Upper lobe of left lung (tissue), 4 donors: Measurements from ENCODE around the gene DMD.

ENCODE experiments used
- EP300 ChIP-seq, 4 donors: sonication (generic); formaldehyde crosslinking; IDR thresholded peaks; one replicate each; pipeline ENCODE4 v1.5.1; 2017; ENCODE audit warnings: antibody characterized with exemption in 4 of 4, control low read depth in 2 of 4
- POLR2A ChIP-seq, 4 donors: fragments of 450-650 bp; IDR thresholded peaks; one replicate each; pipeline ENCODE4 v1.5.1; 2016 to 2017; ENCODE audit warnings: antibody characterized with exemption in 4 of 4, mild to moderate bottlenecking in 2 of 4
- POLR2AphosphoS5 ChIP-seq, 2 donors: sonication (generic); formaldehyde crosslinking; IDR thresholded peaks; one replicate each; pipeline ENCODE4 v1.5.1; 2017; ENCODE audit warnings: antibody characterized with exemption in 2 of 2
- TF ChIP-seq, protein P1 (sequence below), 6 experiments: fragments of 450-650 bp in 4 of 6; fragments of 200-600 bp in 2 of 6; sonication (generic) in 2 of 6; IDR thresholded peaks; one replicate each; pipeline ENCODE4 v1.5.1; 2016 to 2019; ENCODE audit warnings: antibody characterized with exemption in 6 of 6

GRCh38 chrX:33160273-33160672, 51.1 kb downstream of the DMD start:
- TF ChIP-seq, protein P1, sequence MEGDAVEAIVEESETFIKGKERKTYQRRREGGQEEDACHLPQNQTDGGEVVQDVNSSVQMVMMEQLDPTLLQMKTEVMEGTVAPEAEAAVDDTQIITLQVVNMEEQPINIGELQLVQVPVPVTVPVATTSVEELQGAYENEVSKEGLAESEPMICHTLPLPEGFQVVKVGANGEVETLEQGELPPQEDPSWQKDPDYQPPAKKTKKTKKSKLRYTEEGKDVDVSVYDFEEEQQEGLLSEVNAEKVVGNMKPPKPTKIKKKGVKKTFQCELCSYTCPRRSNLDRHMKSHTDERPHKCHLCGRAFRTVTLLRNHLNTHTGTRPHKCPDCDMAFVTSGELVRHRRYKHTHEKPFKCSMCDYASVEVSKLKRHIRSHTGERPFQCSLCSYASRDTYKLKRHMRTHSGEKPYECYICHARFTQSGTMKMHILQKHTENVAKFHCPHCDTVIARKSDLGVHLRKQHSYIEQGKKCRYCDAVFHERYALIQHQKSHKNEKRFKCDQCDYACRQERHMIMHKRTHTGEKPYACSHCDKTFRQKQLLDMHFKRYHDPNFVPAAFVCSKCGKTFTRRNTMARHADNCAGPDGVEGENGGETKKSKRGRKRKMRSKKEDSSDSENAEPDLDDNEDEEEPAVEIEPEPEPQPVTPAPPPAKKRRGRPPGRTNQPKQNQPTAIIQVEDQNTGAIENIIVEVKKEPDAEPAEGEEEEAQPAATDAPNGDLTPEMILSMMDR (IDR thresholded peaks at IDR 0.05): no peak
- TF ChIP-seq POLR2A (IDR thresholded peaks at IDR 0.05) (no peak), POLR2AphosphoS5 (IDR thresholded peaks at IDR 0.05) (no peak), EP300 (IDR thresholded peaks at IDR 0.05) (no peak)
